HepG2 (cell line): Measurements from ENCODE around the gene USP7. TPM values are rescaled to one million over a fixed set of nuclear protein-coding genes. Genes with fewer than 3 reads are reported as not detected.

Experiments used
- ETV6 ChIP-seq: sonication (generic); formaldehyde crosslinking; conservative IDR thresholded peaks from 2 replicates; pipeline ENCODE4 v1.4.0; 2020; ENCODE audit warnings: missing genetic modification reagents
- IKZF4 ChIP-seq: sonication (generic); formaldehyde crosslinking; IDR thresholded peaks from 2 replicates; pipeline ENCODE4 v1.5.1; 2020; ENCODE audit warnings: borderline replicate concordance, mild to moderate bottlenecking, low read depth, missing genetic modification reagents; ENCODE audit errors: not compliant biosample characterization
- KDM3A ChIP-seq: IDR thresholded peaks from 2 replicates; pipeline ENCODE4 v1.6.1; 2018; ENCODE audit warnings: low read depth, missing compliant biosample characterization
- NFE2L2 ChIP-seq: fragments of 150-350 bp; IDR thresholded peaks from 2 replicates; pipeline ENCODE4 v1.6.1; 2014; ENCODE audit warnings: low read length
- PHF21A ChIP-seq: sonication (generic); formaldehyde crosslinking; IDR thresholded peaks from 2 replicates; pipeline ENCODE4 v1.5.0; 2020; ENCODE audit warnings: mild to moderate bottlenecking, missing genetic modification reagents
- ZNF253 ChIP-seq: sonication (generic); formaldehyde crosslinking; IDR thresholded peaks from 2 replicates; pipeline ENCODE4 v1.8.0; 2022; ENCODE audit warnings: mild to moderate bottlenecking, missing genetic modification reagents, borderline replicate concordance
- ZNF326 ChIP-seq: sonication (generic); formaldehyde crosslinking; IDR thresholded peaks from 2 replicates; pipeline ENCODE4 v1.4.0; 2020; ENCODE audit warnings: missing genetic modification reagents, borderline replicate concordance
- polyA plus RNA-seq, 8 experiments: library from polyadenylated mRNA; depleted of rRNA in 3 of 8; stranded (reverse) in 7 of 8; unstranded in 1 of 8; fragments of >200 nt; fragmentation: Illumina TruSeq in 4 of 8; extraction: Trizol in 4 of 8; gene quantifications; 2 replicates each; pipeline versions ENCODE4 v1.2.1 to v1.2.3, GENCODE V29; 2011 to 2016; ENCODE audit warnings: low read depth in 4 of 8, missing spikeins in 1 of 8, mixed read lengths in 1 of 8; ENCODE audit not compliant: insufficient read depth in 1 of 8
- total RNA-seq, 5 experiments: library from RNA; depleted of rRNA; stranded (reverse); fragments of >200 nt; fragmentation: Illumina TruSeq; extraction: Trizol; gene quantifications; 2 replicates each; pipeline ENCODE4 v1.2.3, GENCODE V29; 2016; ENCODE audit warnings: low read depth in 1 of 5
- TF ChIP-seq, protein P1 (sequence below), 2 experiments: sonication (generic) in 1 of 2; formaldehyde crosslinking in 1 of 2; IDR thresholded peaks; 2 replicates each; pipeline versions ENCODE4 v1.6.1 to v1.9.0; 2014 to 2022; ENCODE audit warnings: antibody characterized with exemption in 1 of 2, borderline replicate concordance in 1 of 2, inconsistent platforms in 1 of 2, low read depth in 1 of 2, missing genetic modification reagents in 1 of 2
- TF ChIP-seq, protein P2 (sequence below): sonication (generic); formaldehyde crosslinking; IDR thresholded peaks from 2 replicates; pipeline ENCODE4 v1.5.0; 2020; ENCODE audit warnings: mild to moderate bottlenecking, missing genetic modification reagents, moderate library complexity
- TF ChIP-seq, protein P3 (sequence below): sonication (generic); formaldehyde crosslinking; IDR thresholded peaks from 2 replicates; pipeline ENCODE4 v1.5.0; 2020; ENCODE audit warnings: mild to moderate bottlenecking, missing genetic modification reagents, borderline replicate concordance
- TF ChIP-seq, protein P4 (sequence below): fragments of 450-650 bp; IDR thresholded peaks from 2 replicates; pipeline ENCODE4 v1.6.1; 2017
- TF ChIP-seq, protein P5 (sequence below): sonication (generic); formaldehyde crosslinking; IDR thresholded peaks from 2 replicates; pipeline ENCODE4 v1.5.1; 2020; ENCODE audit warnings: missing genetic modification reagents, mild to moderate bottlenecking, borderline replicate concordance

Gene USP7
- total and polyA plus RNA-seq, 2 of the 13 experiments (the other 11 are each of a cell fraction or from before 2014, with no cell fraction given) = 52.5 to 173 TPM

DNA sequence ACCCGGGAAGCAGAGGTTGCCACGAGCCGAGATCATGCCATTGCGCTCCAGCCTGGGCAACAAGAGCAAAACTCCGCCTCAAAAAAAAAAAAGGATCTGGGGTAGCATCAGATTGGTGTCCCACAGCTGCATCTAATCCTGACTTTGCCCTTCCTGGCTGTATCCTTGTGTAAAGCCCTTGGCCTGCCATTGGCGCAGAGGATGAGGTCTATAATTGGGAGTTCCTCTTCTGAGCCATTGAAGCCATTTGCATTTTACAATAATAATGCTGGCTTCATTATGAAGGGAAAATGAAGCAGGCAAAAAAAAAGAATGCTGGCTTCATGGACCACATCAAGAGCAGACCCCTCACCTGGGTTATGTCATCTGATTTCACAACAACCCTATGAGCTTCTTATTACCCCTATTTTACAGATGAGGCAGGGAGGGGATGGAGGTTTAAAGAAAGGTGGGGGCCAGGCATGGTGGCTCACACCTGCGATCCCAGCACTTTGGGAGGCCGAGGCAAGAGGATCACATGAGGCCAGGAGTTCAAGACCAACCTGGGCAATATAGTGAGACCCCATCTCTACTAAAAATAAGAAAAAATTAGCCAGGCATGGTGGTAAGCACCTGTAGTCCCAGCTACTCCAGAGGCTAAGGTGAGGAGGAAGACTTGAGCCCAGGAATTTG, 82.7 kb downstream of the USP7 start (continued):
- TF ChIP-seq, protein P1, sequence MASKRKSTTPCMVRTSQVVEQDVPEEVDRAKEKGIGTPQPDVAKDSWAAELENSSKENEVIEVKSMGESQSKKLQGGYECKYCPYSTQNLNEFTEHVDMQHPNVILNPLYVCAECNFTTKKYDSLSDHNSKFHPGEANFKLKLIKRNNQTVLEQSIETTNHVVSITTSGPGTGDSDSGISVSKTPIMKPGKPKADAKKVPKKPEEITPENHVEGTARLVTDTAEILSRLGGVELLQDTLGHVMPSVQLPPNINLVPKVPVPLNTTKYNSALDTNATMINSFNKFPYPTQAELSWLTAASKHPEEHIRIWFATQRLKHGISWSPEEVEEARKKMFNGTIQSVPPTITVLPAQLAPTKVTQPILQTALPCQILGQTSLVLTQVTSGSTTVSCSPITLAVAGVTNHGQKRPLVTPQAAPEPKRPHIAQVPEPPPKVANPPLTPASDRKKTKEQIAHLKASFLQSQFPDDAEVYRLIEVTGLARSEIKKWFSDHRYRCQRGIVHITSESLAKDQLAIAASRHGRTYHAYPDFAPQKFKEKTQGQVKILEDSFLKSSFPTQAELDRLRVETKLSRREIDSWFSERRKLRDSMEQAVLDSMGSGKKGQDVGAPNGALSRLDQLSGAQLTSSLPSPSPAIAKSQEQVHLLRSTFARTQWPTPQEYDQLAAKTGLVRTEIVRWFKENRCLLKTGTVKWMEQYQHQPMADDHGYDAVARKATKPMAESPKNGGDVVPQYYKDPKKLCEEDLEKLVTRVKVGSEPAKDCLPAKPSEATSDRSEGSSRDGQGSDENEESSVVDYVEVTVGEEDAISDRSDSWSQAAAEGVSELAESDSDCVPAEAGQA (IDR thresholded peaks at IDR 0.05; ENCODE audit: low read depth) = no peak
- TF ChIP-seq, protein P1 (CRISPR knock-in tag; IDR thresholded peaks at IDR 0.05; ENCODE audit: borderline replicate concordance) = no peak
- no peak for TF ChIP-seq NFE2L2
- 0 out of 2 replicates have a peak, but pooled peaks have one; percentile 29 for TF ChIP-seq KDM3A (CRISPR knock-in tag)
- TF ChIP-seq PHF21A = 0 out of 2 replicates have a peak, but pooled peaks have one; percentile 2
- TF ChIP-seq ZNF326 (CRISPR knock-in tag) = no peak
- peak; percentile 32 for TF ChIP-seq IKZF4 (CRISPR knock-in tag)
- TF ChIP-seq, protein P2, sequence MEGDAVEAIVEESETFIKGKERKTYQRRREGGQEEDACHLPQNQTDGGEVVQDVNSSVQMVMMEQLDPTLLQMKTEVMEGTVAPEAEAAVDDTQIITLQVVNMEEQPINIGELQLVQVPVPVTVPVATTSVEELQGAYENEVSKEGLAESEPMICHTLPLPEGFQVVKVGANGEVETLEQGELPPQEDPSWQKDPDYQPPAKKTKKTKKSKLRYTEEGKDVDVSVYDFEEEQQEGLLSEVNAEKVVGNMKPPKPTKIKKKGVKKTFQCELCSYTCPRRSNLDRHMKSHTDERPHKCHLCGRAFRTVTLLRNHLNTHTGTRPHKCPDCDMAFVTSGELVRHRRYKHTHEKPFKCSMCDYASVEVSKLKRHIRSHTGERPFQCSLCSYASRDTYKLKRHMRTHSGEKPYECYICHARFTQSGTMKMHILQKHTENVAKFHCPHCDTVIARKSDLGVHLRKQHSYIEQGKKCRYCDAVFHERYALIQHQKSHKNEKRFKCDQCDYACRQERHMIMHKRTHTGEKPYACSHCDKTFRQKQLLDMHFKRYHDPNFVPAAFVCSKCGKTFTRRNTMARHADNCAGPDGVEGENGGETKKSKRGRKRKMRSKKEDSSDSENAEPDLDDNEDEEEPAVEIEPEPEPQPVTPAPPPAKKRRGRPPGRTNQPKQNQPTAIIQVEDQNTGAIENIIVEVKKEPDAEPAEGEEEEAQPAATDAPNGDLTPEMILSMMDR = no peak
- TF ChIP-seq, protein P3, sequence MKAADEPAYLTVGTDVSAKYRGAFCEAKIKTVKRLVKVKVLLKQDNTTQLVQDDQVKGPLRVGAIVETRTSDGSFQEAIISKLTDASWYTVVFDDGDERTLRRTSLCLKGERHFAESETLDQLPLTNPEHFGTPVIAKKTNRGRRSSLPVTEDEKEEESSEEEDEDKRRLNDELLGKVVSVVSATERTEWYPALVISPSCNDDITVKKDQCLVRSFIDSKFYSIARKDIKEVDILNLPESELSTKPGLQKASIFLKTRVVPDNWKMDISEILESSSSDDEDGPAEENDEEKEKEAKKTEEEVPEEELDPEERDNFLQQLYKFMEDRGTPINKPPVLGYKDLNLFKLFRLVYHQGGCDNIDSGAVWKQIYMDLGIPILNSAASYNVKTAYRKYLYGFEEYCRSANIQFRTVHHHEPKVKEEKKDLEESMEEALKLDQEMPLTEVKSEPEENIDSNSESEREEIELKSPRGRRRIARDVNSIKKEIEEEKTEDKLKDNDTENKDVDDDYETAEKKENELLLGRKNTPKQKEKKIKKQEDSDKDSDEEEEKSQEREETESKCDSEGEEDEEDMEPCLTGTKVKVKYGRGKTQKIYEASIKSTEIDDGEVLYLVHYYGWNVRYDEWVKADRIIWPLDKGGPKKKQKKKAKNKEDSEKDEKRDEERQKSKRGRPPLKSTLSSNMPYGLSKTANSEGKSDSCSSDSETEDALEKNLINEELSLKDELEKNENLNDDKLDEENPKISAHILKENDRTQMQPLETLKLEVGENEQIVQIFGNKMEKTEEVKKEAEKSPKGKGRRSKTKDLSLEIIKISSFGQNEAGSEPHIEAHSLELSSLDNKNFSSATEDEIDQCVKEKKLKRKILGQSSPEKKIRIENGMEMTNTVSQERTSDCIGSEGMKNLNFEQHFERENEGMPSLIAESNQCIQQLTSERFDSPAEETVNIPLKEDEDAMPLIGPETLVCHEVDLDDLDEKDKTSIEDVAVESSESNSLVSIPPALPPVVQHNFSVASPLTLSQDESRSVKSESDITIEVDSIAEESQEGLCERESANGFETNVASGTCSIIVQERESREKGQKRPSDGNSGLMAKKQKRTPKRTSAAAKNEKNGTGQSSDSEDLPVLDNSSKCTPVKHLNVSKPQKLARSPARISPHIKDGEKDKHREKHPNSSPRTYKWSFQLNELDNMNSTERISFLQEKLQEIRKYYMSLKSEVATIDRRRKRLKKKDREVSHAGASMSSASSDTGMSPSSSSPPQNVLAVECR (CRISPR knock-in tag) = no peak
- TF ChIP-seq, protein P4, sequence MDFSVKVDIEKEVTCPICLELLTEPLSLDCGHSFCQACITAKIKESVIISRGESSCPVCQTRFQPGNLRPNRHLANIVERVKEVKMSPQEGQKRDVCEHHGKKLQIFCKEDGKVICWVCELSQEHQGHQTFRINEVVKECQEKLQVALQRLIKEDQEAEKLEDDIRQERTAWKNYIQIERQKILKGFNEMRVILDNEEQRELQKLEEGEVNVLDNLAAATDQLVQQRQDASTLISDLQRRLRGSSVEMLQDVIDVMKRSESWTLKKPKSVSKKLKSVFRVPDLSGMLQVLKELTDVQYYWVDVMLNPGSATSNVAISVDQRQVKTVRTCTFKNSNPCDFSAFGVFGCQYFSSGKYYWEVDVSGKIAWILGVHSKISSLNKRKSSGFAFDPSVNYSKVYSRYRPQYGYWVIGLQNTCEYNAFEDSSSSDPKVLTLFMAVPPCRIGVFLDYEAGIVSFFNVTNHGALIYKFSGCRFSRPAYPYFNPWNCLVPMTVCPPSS = no peak
- no peak for TF ChIP-seq ETV6 (CRISPR knock-in tag)
- 0 out of 2 replicates have a peak, but pooled peaks have one; percentile 43 for TF ChIP-seq ZNF253
- TF ChIP-seq, protein P5, sequence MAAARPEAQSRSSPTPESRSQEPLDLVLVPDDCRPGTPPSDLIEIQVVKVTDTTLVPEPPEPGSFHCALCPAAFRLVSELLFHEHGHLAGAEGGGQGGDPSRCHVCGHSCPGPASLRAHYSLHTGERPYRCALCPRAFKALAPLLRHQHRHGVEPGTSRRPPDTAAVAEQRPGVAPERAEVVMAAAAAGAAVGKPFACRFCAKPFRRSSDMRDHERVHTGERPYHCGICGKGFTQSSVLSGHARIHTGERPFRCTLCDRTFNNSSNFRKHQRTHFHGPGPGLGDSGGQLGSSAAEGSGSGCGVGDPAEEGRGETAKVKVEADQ (CRISPR knock-in tag) = no peak
